Sigmoid colon (tissue), 7 donors: Measurements from ENCODE around the gene PTPRD. TPM values are rescaled to one million over a fixed set of nuclear protein-coding genes. Genes with fewer than 3 reads are reported as not detected.

Experiments
- DNase-seq: peaks from one replicate; pipeline ENCODE4 v3.0.0-alpha.2; 2019
- H3K27ac ChIP-seq, 4 donors: fragments of 200-600 bp; sonication (generic); one replicate each; pipeline ENCODE4 v1.5.1; 2016 to 2019; ENCODE audit warnings: mild to moderate bottlenecking in 1 of 4
- H3K27me3 ChIP-seq, 3 donors: fragments of 200-600 bp; sonication (generic); one replicate each; pipeline ENCODE4 v1.5.1; 2019; ENCODE audit warnings: mild to moderate bottlenecking in 1 of 3
- H3K36me3 ChIP-seq, 4 donors: fragments of 200-600 bp; sonication (generic); one replicate each; pipeline ENCODE4 v1.5.1; 2016 to 2019
- H3K4me1 ChIP-seq, 4 donors: fragments of 200-600 bp; sonication (generic); one replicate each; pipeline ENCODE4 v1.5.1; 2017 to 2019
- H3K4me3 ChIP-seq, 4 donors: fragments of 200-600 bp; sonication (generic); one replicate each; pipeline ENCODE4 v1.5.1; 2017 to 2019; ENCODE audit warnings: mild to moderate bottlenecking in 2 of 4, moderate library complexity in 1 of 4
- H3K9me3 ChIP-seq, 4 donors: fragments of 200-600 bp in 3 of 4; sonication (generic) in 3 of 4; one replicate each; pipeline versions ENCODE4 v1.5.1 to v1.6.1; 2013 to 2019
- CTCF ChIP-seq, 4 experiments: fragments of 450-650 bp in 3 of 4; fragments of 200-600 bp in 1 of 4; IDR thresholded peaks; one replicate each; pipeline ENCODE4 v1.5.1; 2016 to 2019; ENCODE audit warnings: antibody characterized with exemption in 4 of 4, mild to moderate bottlenecking in 3 of 4, moderate library complexity in 2 of 4
- EP300 ChIP-seq, 4 donors: sonication (generic); formaldehyde crosslinking; IDR thresholded peaks; one replicate each; pipeline ENCODE4 v1.6.1; 2017; ENCODE audit warnings: antibody characterized with exemption in 4 of 4
- POLR2A ChIP-seq, 2 donors: fragments of 450-650 bp; IDR thresholded peaks; one replicate each; pipeline ENCODE4 v1.6.1; 2016; ENCODE audit warnings: antibody characterized with exemption in 2 of 2, mild to moderate bottlenecking in 2 of 2, moderate library complexity in 2 of 2
- POLR2AphosphoS5 ChIP-seq, 4 donors: sonication (generic); formaldehyde crosslinking; IDR thresholded peaks; one replicate each; pipeline ENCODE4 v1.6.1; 2017; ENCODE audit warnings: antibody characterized with exemption in 4 of 4
- WGBS, 2 donors: extraction: QIAGEN DNeasy Blood & Tissue Kit; methylation state at CpG; one replicate each; pipeline ENCODE4 v1.1.7; 2013; 5-methylcytosine and 5-hydroxymethylcytosine counted together
- intact Hi-C: fragments of 100-400 bp; cut with DNase I; formaldehyde crosslinking; loops from one replicate; pipeline ENCODE4 v1.15.1; 2023
- polyA plus RNA-seq, 3 donors: library from polyadenylated mRNA; stranded (reverse); fragments of 200-250 nt; gene quantifications; one replicate each; pipeline ENCODE4 v1.2.3, GENCODE V29; 2013
- total RNA-seq, 4 donors: library from RNA; depleted of rRNA; stranded (reverse); fragments of >200 nt; gene quantifications; one replicate each; pipeline ENCODE4 v1.1.0, GENCODE V29; 2016
- donor health status: healthy with polysubstance abuse.
- donor health status: Bipolar disorder and iron deficiency.
- donor health status: healthy.

PTPRD gene
- total and polyA plus RNA-seq, 7 donors: 1.2 to 18.3 (median 6.3) TPM

GRCh38 chr9:10032166-10032565 is 580.6 kb downstream of the PTPRD start:
- intact Hi-C loops: no loop called here
- H3K27me3 ChIP-seq: no peaks in the 10 kb centered on the region
- no peak overlapping the region for H3K27ac ChIP-seq
- H3K4me1 ChIP-seq: no peaks in the 10 kb centered on the region
- H3K9me3 ChIP-seq: peaks cover 0 to 3% (median 0%) of the 10 kb centered on the region in 4 donors
- H3K4me3 ChIP-seq: no peak overlapping the region
- DNase-seq: no peak
- no peaks in the 10 kb centered on the region for H3K36me3 ChIP-seq
- TF ChIP-seq EP300 (IDR thresholded peaks at IDR 0.05) (no peak), POLR2AphosphoS5 (IDR thresholded peaks at IDR 0.05) (no peak), POLR2A (IDR thresholded peaks at IDR 0.05) (no peak), CTCF (IDR thresholded peaks at IDR 0.05) (no peak)

- no peak for DNase-seq
- Histone ChIP-seq H3K4me3 (no peak overlapping the region), H3K36me3 (no peaks in the 10 kb centered on the region), H3K27me3 (no peaks in the 10 kb centered on the region), H3K9me3 (peaks cover 0 to 3% (median 0%) of the 10 kb centered on the region in 4 donors), H3K4me1 (no peaks in the 10 kb centered on the region), H3K27ac (no peak overlapping the region)
- no peak for TF ChIP-seq EP300 (IDR thresholded peaks at IDR 0.05)
- TF ChIP-seq CTCF (IDR thresholded peaks at IDR 0.05): no peak
- no peak for TF ChIP-seq POLR2A (IDR thresholded peaks at IDR 0.05)
- TF ChIP-seq POLR2AphosphoS5 (IDR thresholded peaks at IDR 0.05): no peak
- intact Hi-C loops: no loop called here
- WGBS, 2 donors: 46% methylated on average over 5 of the region's 5 CpGs
Measured at GRCh38 chr9:10026443-10026984, 586.3 kb downstream of the PTPRD start.

GRCh38 chr9:10015755-10016154 is 597.0 kb downstream of the PTPRD start:
- Histone ChIP-seq H3K4me1 (no peaks in the 10 kb centered on the region), H3K36me3 (no peaks in the 10 kb centered on the region), H3K4me3 (no peak overlapping the region), H3K9me3 (no peaks in the 10 kb centered on the region), H3K27ac (no peak overlapping the region), H3K27me3 (no peaks in the 10 kb centered on the region)
- TF ChIP-seq EP300 (IDR thresholded peaks at IDR 0.05) (no peak), POLR2A (IDR thresholded peaks at IDR 0.05) (no peak), CTCF (IDR thresholded peaks at IDR 0.05) (no peak), POLR2AphosphoS5 (IDR thresholded peaks at IDR 0.05) (no peak)
- WGBS, 2 donors: 16 to 61% methylated on average over 1 of the region's 1 CpG
- no peak for DNase-seq
- intact Hi-C loops: no loop called here

- Histone ChIP-seq H3K4me1 (no peaks in the 10 kb centered on the region), H3K27ac (no peak overlapping the region), H3K4me3 (no peak overlapping the region), H3K36me3 (no peaks in the 10 kb centered on the region), H3K27me3 (no peaks in the 10 kb centered on the region), H3K9me3 (no peaks in the 10 kb centered on the region)
- intact Hi-C loops: no loop called here
- TF ChIP-seq EP300 (IDR thresholded peaks at IDR 0.05): no peak
- no peak for TF ChIP-seq CTCF (IDR thresholded peaks at IDR 0.05)
- no peak for TF ChIP-seq POLR2AphosphoS5 (IDR thresholded peaks at IDR 0.05)
- TF ChIP-seq POLR2A (IDR thresholded peaks at IDR 0.05): no peak
- DNase-seq: no peak
- 32 to 68% methylated on average over 2 of the region's 2 CpGs for WGBS, 2 donors
Measured at GRCh38 chr9:10014889-10015288, 597.9 kb downstream of the PTPRD start.

- Histone ChIP-seq H3K4me3 (no peak overlapping the region), H3K4me1 (peaks cover 0 to 10% (median 0%) of the 10 kb centered on the region in 4 donors), H3K27ac (no peak overlapping the region), H3K27me3 (no peaks in the 10 kb centered on the region), H3K9me3 (no peaks in the 10 kb centered on the region), H3K36me3 (no peaks in the 10 kb centered on the region)
- intact Hi-C loops: no loop called here
- 89 to 90% methylated on average over 3 of the region's 3 CpGs for WGBS, 2 donors
- DNase-seq: no peak
- no peak for TF ChIP-seq CTCF (IDR thresholded peaks at IDR 0.05)
- no peak for TF ChIP-seq POLR2A (IDR thresholded peaks at IDR 0.05)
- no peak for TF ChIP-seq EP300 (IDR thresholded peaks at IDR 0.05)
- no peak for TF ChIP-seq POLR2AphosphoS5 (IDR thresholded peaks at IDR 0.05)
Measured at GRCh38 chr9:10009401-10009800, 603.4 kb downstream of the PTPRD start.
